Esophagus muscularis mucosa (tissue), 3 donors: ENCODE results near the gene GLYATL1B.

Experiments
- CTCF ChIP-seq, 3 experiments: fragments of 200-600 bp in 2 of 3; fragments of 450-650 bp in 1 of 3; sonication (generic) in 2 of 3; IDR thresholded peaks; one replicate each; pipeline ENCODE4 v1.5.1; 2017 to 2019; ENCODE audit warnings: antibody characterized with exemption in 3 of 3, mild to moderate bottlenecking in 2 of 3, moderate library complexity in 1 of 3
- POLR2A ChIP-seq: fragments of 450-650 bp; IDR thresholded peaks from one replicate; pipeline ENCODE4 v1.6.1; 2017; ENCODE audit warnings: antibody characterized with exemption, moderate library complexity, mild to moderate bottlenecking, low read depth
- POLR2AphosphoS5 ChIP-seq, 2 donors: sonication (generic); formaldehyde crosslinking; IDR thresholded peaks; one replicate each; pipeline ENCODE4 v1.6.1; 2017; ENCODE audit warnings: antibody characterized with exemption in 2 of 2

GRCh38 chr11:59040607-59041006, 45.5 kb upstream of the GLYATL1B start:
- no peak for TF ChIP-seq CTCF (IDR thresholded peaks at IDR 0.05)
- TF ChIP-seq POLR2AphosphoS5 (IDR thresholded peaks at IDR 0.05), result no peak
- no peak for TF ChIP-seq POLR2A
